Dermis microvascular lymphatic vessel endothelial cell (primary cell): ENCODE measurements around the gene GPR176. TPM values are rescaled to one million over a fixed set of nuclear protein-coding genes. Genes with fewer than 3 reads are reported as not detected.

Source experiments
- DNase-seq, 2 donors: peaks; one replicate each; pipeline versions ENCODE4 v3.0.0 to v3.0.0-alpha.2; 2010; ENCODE audit warnings: low read depth in 2 of 2
- total RNA-seq: library from RNA; depleted of rRNA; stranded (reverse); fragments of >200 nt; gene quantifications from 2 replicates; pipeline ENCODE4 v1.2.1, GENCODE V29; 2014

GPR176 gene
- total RNA-seq, 1 donor from 2014 or later: 8.5 TPM

- DNase-seq: no peak
Observed at GRCh38 chr15:39889601-39890000, 30.5 kb downstream of the GPR176 start.

- DNase-seq: peak in 1 of 2 donors; percentile 9
Observed at GRCh38 chr15:39888809-39889208, 31.3 kb downstream of the GPR176 start.

- no peak for DNase-seq
Observed at GRCh38 chr15:39888243-39888642, 31.8 kb downstream of the GPR176 start.

- peak; percentile 15 to 68 for DNase-seq
Observed at GRCh38 chr15:39887832-39888231, 32.2 kb downstream of the GPR176 start.

- no peak for DNase-seq
Observed at GRCh38 chr15:39887211-39887610, 32.9 kb downstream of the GPR176 start.

GRCh38 chr15:39886418-39886817, 33.6 kb downstream of the GPR176 start:
- no peak for DNase-seq

GRCh38 chr15:39885099-39885777, 34.8 kb downstream of the GPR176 start:
- no peak for DNase-seq

- DNase-seq: no peak
Observed at GRCh38 chr15:39884351-39884750, 35.7 kb downstream of the GPR176 start.

GRCh38 chr15:39882602-39883001, 37.5 kb downstream of the GPR176 start:
- DNase-seq: no peak

- DNase-seq: no peak
Observed at GRCh38 chr15:39881790-39882189, 38.3 kb downstream of the GPR176 start.

GRCh38 chr15:39880718-39881387, 39.2 kb downstream of the GPR176 start:
- DNase-seq: no peak

GRCh38 chr15:39878406-39878785, 41.7 kb downstream of the GPR176 start:
- DNase-seq: no peak

- peak; percentile 46 to 66 for DNase-seq
Observed at GRCh38 chr15:39874890-39875549, 45.0 kb downstream of the GPR176 start.

GRCh38 chr15:39873978-39874377, 46.1 kb downstream of the GPR176 start:
- DNase-seq: no peak

- no peak for DNase-seq
Observed at GRCh38 chr15:39870537-39870936, 49.5 kb downstream of the GPR176 start.

GRCh38 chr15:39869858-39870515, 50.1 kb downstream of the GPR176 start:
- DNase-seq: no peak

GRCh38 chr15:39869254-39869653, 50.8 kb downstream of the GPR176 start:
- no peak for DNase-seq

GRCh38 chr15:39868396-39868795, 51.7 kb downstream of the GPR176 start:
- no peak for DNase-seq

GRCh38 chr15:39864116-39864515, 56.0 kb downstream of the GPR176 start:
- DNase-seq: no peak

GRCh38 chr15:39860871-39861270, 59.2 kb downstream of the GPR176 start:
- no peak for DNase-seq

- no peak for DNase-seq
Observed at GRCh38 chr15:39860200-39860599, 59.9 kb downstream of the GPR176 start.

- DNase-seq: no peak
Observed at GRCh38 chr15:39859636-39860035, 60.4 kb downstream of the GPR176 start.
